GM12872 (cell line): ENCODE measurements around the gene UBE2Q2.

ENCODE experiments used
- TF ChIP-seq, protein P1 (sequence below): IDR thresholded peaks from 3 replicates; pipeline ENCODE4 v1.5.1; 2011; ENCODE audit warnings: low read depth, mild to moderate bottlenecking, low read length, moderate library complexity; ENCODE audit not compliant: insufficient read depth

Gene UBE2Q2

DNA sequence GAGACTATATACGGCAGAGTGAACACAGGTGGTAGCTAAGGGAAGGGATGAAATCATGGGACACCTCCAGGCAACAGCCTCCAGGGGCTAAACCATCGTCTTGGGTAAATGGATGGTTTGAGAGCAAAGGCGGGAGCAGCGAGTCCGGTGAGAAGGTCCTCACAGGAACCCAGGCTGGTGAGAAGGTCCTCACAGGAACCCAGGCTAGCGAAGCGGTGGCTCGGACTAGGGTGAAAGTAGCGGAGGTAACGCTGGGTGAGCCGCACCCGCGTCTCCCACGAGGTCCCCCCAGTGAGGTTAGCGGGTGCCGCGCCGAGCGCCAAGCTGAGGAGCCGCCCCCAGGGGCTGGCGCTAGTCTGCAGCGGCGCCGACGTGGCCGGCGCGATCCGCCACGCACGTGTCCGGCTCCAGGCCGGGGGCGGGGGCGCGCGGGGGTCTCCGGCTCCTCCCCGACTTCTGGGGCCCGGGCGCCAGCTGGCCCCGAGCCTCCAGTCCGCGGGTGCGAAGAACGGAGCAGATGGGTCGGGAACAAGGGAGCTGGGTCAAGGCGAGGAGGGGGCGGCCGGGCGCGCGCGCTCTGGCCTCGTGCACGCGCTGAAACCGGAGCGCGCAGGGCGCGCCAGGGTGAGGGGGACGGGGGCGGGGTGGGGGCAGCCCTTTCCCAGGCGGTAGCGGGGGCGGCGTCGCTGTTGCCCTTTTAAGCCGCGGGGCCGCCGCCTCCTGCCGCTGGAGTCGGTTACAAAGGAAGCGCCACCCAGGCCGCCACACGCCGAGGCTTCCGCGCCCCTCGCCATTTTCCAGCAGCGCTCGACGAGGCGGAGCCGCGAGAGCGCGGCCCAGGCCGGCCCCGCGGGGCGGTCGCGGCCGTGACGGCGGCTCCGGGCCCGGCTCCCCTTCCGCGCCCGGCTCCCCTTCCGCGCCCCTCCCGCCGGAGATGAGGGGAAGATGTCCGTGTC is at the start of gene UBE2Q2:
UBE2Q2 (plus strand) TSS at position 726 of the 956 bp plus-strand sequence; CDS start at position 946, 220 bp downstream.
- TF ChIP-seq, protein P1, sequence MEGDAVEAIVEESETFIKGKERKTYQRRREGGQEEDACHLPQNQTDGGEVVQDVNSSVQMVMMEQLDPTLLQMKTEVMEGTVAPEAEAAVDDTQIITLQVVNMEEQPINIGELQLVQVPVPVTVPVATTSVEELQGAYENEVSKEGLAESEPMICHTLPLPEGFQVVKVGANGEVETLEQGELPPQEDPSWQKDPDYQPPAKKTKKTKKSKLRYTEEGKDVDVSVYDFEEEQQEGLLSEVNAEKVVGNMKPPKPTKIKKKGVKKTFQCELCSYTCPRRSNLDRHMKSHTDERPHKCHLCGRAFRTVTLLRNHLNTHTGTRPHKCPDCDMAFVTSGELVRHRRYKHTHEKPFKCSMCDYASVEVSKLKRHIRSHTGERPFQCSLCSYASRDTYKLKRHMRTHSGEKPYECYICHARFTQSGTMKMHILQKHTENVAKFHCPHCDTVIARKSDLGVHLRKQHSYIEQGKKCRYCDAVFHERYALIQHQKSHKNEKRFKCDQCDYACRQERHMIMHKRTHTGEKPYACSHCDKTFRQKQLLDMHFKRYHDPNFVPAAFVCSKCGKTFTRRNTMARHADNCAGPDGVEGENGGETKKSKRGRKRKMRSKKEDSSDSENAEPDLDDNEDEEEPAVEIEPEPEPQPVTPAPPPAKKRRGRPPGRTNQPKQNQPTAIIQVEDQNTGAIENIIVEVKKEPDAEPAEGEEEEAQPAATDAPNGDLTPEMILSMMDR, result peak; percentile 17; the same call in 1 of the 3 replicates

DNA sequence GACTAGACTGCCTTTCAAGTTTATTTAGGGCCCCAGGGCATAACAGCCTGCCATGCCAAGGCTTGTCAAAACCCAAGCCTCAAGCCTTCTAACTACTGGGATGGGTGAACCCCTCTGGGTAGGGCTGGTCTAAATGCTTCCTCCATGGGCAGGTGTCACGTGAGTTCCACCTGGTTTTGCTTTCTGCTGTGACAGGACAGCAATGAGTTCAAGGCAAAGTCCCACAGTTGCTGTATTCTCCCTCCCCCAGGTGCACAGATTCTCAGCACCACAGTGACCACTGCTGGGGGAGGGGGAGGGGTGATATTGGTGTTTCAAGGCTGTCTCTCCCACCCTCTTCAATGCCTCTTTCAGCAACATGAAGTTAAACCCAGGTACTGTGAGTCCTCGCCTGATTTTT is 46.9 kb upstream of the UBE2Q2 start:
- TF ChIP-seq, protein P1, result no peak

DNA sequence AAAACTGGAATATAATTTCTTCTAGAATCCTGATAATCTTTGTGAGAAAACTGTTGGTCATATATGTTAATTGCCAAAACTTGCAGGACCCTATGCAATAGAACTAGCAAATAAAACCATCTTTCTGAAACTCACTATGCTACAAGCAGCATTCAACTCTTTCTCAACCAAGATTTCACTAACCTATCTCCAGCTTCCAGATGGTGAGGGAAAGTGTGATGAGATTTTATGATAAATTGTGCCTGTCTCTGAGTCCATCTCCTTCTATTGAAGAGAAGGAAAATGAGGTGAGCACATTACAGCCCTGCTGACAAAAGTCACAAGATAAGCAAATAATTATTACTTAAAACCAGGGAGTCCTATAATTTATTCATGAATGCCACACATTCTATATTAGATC is 44.1 kb upstream of the UBE2Q2 start:
- TF ChIP-seq, protein P1, result no peak

DNA sequence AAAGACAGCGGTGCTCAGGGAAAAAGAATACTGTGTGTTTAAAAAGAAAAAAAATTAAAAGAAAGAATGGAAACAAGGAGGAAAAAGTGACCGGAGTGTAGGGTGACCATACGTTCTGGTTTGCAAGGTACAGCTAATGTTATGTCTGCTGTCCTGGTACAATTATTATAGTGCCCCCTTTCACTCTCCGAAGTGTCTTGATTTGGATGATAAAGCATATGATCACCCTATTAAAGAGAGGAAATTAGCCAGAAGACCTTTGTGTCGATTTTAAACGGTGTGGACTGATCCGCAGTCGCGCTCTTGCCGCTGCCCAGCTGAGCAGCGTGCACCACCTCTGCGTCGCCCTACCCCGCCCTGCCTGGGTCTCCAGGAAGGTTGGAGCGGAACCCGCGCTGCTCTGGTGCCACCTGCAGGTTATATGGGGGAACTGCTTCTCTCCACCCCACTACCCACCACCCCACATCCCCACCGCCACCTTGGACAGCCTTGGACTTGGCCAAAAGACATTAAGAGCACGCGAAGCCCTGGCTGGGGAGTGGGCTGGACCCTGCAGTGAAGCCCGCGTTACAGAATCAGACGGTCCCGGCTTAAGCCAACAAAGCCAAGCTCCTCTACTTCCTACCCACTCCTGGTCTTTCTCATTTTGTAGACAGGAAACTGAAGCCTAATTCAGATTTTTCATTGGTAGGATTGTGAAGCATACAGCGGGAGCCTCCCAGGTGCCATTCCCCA is 41.2 kb upstream of the UBE2Q2 start:
- TF ChIP-seq, protein P1, result peak; percentile 91

DNA sequence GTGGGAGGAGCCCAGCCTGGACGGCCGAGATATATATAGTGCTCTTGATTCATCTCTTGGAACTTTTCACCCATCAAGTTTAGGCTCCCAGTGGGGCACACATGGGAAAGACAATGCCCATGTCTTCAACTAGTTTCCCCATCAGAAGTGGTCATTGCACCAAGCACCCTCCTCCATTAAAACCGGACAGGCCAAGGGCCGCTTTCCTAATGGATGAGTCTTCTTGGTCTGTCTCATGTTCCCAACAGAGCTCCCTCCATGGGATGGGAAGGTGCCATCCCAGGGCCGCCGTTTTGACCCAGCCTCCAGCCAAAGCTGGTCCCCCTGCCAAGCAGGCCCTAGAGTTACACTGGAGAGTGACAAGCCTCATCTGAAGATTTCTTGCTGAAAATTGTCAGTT is 34.7 kb upstream of the UBE2Q2 start:
- TF ChIP-seq, protein P1, result no peak

DNA sequence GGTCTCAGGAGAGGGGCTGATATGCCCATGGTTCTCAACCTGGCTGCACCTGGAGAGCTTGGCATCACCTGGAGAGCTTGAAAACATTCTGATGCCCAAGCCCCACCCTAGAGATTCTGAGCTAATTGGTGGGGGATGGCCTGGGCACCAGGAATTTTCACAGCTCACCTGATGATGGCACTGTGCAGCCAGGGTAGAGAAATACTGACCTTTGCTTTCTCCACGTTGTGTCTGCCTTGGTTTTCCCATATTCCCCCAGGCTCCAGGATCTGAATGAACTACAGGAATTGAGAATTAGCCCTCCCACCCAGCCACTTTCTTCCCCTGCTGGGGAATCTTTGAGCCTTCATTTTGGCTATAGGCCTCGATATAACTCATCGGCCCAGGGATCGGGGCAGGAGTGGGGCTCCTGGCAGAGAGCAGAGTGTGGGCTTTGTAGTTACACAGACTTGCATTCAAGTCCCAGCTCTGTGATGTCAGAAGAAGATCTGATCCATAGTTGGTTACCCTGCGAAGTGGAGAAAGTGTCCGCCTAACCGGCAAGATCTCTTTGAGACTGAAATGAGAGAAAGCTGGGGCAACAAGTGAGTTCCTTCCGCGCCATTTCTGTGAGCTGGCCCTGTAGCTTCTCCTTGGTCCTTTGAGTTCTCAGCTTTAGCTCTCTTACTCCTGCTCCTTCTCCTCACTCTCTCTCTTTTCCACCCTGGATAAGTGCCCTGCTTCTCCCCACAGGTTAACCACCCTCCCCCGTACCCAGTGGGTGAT is 33.1 kb upstream of the UBE2Q2 start:
- TF ChIP-seq, protein P1, result peak; percentile 59
